Activated CD4-positive, alpha-beta T cell treated with anti-CD3 and anti-CD28 coated beads, Interleukin-2, amount 50 U/mL, for 16 hours (primary cell): ENCODE results near the gene SNRNP25.
A peak's percentile ranks its signal among the peaks of the same experiment; 100 is the strongest.
"Not testable (repeated sequence)": the region's sequence is repeated elsewhere in the genome, so short reads cannot be mapped to it uniquely, and the experiment has no call there.

Experiments used
- DNase-seq: peaks from one replicate; pipeline ENCODE4 v3.0.0-alpha.2; 2020

The SNRNP25 gene

DNA sequence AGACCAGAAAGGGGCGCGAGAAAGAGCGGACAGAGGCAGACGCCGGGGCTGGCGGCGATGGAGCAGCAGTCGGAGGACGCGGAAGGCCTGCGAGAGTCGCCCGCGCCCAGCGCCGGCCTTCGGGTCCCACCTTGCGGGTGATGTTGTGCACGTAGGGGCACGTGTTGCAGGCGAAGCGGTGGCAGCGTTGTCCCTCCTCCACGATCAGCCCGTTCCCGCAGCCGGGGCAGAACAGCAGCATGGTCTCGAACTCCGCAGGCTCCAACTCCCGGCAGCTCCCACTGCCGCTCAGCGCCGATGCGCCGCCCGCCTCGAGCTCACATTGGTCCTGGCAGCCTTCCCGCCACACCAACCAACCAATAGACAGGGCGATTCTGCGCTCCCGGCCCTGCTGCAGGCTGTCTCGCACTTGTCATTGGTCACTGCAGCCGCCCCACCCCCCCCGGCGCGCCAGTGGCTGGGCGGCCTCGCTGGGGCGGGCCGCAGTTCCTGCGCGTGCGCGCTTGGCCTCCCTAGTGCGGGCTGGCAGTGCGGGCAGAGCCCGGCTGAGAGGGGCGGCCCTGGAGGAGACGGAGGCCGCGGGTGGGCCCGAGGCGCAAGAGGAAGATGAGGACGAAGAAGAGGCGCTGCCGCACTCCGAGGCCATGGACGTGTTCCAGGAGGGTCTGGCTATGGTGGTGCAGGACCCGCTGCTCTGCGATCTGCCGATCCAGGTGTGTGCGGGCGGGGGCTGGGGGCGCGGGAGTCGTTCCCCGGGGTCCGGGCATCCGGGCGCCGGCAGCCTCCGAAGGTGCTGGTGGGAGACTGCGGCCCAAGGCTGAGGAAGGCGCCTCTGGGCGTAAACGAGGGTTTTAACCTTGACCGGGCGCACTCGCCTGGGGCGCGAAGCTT is at the start of gene SNRNP25, which contains the start of gene POLR3K:
Gene SNRNP25, plus strand, starts transcription at position 483 of the 891 bp plus-strand sequence. Its CDS starts 189 bp downstream, at position 672.
Gene POLR3K, minus strand, starts transcription at position 263 of the 891 bp plus-strand sequence. Its CDS starts 22 bp downstream, at position 241.
- DNase-seq = peak; percentile 99

- DNase-seq = no peak
Measured at GRCh38 chr16:9903-10665, 43.5 kb upstream of the SNRNP25 start.

DNA sequence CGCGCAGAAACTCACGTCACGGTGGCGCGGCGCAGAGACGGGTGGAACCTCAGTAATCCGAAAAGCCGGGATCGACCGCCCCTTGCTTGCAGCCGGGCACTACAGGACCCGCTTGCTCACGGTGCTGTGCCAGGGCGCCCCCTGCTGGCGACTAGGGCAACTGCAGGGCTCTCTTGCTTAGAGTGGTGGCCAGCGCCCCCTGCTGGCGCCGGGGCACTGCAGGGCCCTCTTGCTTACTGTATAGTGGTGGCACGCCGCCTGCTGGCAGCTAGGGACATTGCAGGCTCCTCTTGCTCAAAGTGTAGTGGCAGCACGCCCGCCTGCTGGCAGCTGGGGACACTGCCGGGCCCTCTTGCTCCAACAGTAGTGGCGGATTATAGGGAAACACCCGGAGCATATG is 42.9 kb upstream of the SNRNP25 start:
- peak; percentile 94 for DNase-seq

GRCh38 chr16:17062-17765 is 36.4 kb upstream of the SNRNP25 start:
- DNase-seq = not testable (repeated sequence)

DNA sequence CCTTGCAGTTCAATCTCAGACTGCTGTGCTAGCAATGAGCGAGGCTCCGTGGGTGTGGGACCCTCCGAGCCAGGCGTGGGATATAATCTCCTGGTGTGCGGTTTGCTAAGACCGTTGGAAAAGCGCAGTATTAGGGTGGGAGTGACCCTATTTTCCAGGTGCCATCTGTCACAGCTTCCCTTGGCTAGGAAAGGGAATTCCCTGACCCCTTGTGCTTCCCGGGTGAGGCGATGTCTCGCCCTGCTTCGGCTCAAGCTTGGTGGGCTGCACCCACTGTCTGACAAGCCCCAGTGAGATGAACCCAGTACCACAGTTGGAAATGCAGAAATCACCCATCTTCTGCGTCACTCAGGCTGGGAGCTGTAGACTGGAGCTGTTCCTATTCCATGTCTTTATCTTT is 32.7 kb upstream of the SNRNP25 start:
- DNase-seq = not testable (repeated sequence)

- DNase-seq = not testable (repeated sequence)
Measured at GRCh38 chr16:24151-24550, 29.5 kb upstream of the SNRNP25 start.

GRCh38 chr16:25926-26348 is 27.7 kb upstream of the SNRNP25 start:
- not testable (repeated sequence) for DNase-seq

- not testable (repeated sequence) for DNase-seq
Measured at GRCh38 chr16:30627-31026, 23.0 kb upstream of the SNRNP25 start.

GRCh38 chr16:33154-33876 is 20.3 kb upstream of the SNRNP25 start:
- not testable (repeated sequence) for DNase-seq

DNA sequence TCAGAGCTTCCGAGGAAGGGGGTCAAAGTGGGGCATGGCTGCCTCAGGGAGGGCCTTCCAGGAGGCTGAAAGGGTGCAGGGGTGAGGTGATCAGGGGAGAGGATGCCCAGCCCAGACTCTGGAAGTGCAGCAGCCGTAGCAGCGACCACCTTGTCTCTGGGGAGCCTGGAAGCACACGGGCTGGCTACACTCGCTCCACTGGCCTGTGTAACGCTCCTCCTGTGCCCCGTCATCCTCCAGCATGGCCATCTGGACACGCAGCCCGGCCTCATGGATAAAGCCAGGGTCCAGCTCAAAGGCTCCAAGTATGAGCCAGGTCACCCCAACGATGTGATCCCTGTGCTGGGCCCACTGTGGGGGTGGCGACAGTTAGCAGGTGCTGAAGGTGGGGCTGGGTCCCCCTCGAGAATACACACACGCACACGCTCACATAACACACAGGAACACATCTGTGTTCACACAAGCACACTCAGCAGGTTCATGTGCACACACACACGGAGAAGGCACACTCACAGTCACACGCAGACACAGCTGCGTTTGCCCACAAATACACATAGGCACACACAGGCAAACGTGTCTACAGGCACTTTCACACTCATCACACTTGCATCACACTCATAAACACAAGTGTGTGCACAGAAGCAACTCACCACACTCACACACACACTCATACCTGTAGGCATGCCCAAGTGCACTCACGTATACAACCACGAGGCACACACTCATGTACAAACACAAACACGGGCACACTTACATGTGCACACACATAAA is 19.6 kb upstream of the SNRNP25 start:
- DNase-seq = no peak

DNA sequence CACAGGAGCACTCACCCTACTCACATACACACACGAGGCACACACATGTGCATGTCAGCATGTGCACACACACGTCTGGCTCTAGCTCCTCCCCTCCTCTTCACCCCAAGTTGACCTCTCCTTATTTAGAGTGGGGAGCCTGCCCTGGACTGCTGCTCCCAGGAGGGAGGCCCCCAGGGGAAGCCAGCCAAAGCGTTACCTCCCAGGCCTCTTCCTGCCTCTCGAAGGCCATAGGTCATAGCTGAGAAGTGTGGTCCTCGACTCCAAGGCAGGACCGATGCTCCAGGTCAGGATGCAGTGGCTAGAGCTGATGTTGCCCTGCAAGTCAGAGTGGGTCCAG is 19.0 kb upstream of the SNRNP25 start:
- DNase-seq = no peak

GRCh38 chr16:35011-35677 is 18.5 kb upstream of the SNRNP25 start:
- DNase-seq = no peak

DNA sequence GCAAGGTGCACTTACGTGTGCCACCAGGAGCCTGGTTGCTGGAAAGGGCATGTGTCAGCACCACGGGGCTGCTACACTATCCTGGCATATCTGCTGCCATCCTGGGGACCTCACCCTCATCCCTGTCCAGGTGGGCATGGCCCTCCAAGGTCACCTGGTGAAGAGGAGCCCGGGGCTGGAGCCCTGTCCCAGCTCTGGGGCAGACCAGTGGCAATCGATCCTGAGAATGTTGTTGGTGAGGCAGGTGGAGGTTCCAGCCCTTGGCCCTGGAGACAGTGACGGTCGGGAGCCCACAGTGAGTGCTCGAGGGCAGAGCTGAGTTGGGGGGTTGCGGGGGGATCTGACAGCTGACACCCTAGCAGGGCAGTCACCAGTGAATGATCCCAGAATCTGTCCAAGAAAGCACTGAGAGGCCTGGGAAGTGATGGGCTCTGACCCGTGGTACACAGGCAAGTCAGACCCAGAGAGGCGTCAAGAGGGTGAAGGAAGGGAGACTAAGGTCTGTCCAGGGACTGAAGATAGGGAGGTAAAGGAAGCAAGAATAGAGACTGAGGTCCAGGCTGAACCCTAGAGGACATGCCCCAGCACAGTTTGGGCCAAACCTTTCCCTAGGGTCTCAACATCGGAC is 17.8 kb upstream of the SNRNP25 start:
- no peak for DNase-seq

GRCh38 chr16:36336-36984 is 17.2 kb upstream of the SNRNP25 start:
- no peak for DNase-seq

- no peak for DNase-seq
Measured at GRCh38 chr16:37511-37910, 16.1 kb upstream of the SNRNP25 start.

GRCh38 chr16:38206-38605 is 15.4 kb upstream of the SNRNP25 start:
- not testable (repeated sequence) for DNase-seq

DNA sequence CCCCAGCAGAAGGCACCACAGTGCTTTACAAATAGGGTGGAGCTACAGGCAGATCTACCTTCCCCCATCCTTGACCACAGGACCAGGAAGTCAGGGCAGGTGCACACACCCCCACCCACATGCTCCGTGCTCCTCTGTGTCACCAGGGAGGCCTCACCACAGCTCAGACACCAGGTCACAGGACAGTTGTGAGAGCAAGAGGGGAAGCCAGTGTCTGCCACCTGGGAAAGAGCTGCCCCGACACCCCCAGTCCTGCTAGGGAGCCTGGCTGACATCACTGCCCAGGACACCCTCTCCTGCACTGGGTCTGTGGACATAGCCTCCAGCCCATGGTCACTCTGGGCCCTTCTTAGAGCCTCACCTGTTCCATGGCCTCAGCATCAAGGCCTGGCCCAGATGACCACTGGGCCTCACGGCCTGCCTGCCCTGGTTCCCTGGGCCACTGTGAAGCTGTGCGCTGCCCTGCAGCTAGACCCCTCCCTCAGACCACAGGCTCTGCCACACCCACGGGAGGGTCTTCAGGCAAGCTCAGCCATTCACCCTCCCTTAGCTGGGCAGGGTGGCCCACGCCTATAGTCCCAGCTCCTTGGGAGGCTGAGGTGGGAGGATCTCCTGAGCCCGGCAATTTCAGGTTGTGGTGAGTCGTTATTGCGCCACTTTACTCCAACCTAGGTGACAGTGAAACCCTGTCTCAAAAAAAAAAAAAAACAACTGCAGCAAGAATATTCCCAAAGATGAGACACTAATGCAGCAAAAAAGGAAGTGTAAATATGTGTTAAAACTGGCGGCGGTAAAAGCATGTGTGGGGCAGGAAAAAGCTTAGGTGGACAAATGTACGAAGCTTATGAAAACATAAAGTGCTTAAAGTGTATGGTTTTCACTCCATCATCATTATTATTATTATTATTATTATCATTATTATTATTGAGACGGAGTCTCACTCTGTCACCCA is 14.4 kb upstream of the SNRNP25 start:
- peak; percentile 59 for DNase-seq

- DNase-seq = no peak
Measured at GRCh38 chr16:41439-42068, 12.1 kb upstream of the SNRNP25 start.
